Suppressor macrophage treated with lipopolysaccharide for 1 hour (primary cell): ENCODE results near the gene CIAO2B.
A peak's percentile ranks its signal among the peaks of the same experiment; 100 is the strongest.
"Not testable (repeated sequence)": the region's sequence is repeated elsewhere in the genome, so short reads cannot be mapped to it uniquely, and the experiment has no call there.

Source experiments
- DNase-seq, 3 donors: peaks; one replicate each; pipeline ENCODE4 v3.0.0-alpha.2; 2020 to 2022

The CIAO2B gene

GRCh38 chr16:66955363-66956153, 21.4 kb upstream of the CIAO2B start:
- DNase-seq, result not testable (repeated sequence)

GRCh38 chr16:66954097-66954659, 20.0 kb upstream of the CIAO2B start:
- peak; percentile 78 to 84 (median 80) for DNase-seq

GRCh38 chr16:66953462-66954096, 19.4 kb upstream of the CIAO2B start:
- no peak for DNase-seq

GRCh38 chr16:66952430-66953110, 18.4 kb upstream of the CIAO2B start:
- no peak for DNase-seq

GRCh38 chr16:66950971-66951790, 17.0 kb upstream of the CIAO2B start:
- DNase-seq, result no peak

- no peak for DNase-seq
These were observed 16.2 kb upstream of the CIAO2B start for GRCh38 chr16:66950437-66950836.

GRCh38 chr16:66949472-66949871, 15.3 kb upstream of the CIAO2B start:
- DNase-seq, result no peak

GRCh38 chr16:66948837-66949225, 14.6 kb upstream of the CIAO2B start:
- no peak for DNase-seq

GRCh38 chr16:66948134-66948836, 14.1 kb upstream of the CIAO2B start:
- DNase-seq, result peak in 2 of 3 donors; percentile 24 to 42

GRCh38 chr16:66947302-66948065, 13.3 kb upstream of the CIAO2B start:
- peak; percentile 88 to 91 (median 90) for DNase-seq

GRCh38 chr16:66946974-66947301, 12.7 kb upstream of the CIAO2B start:
- DNase-seq, result no peak

GRCh38 chr16:66946541-66946940, 12.3 kb upstream of the CIAO2B start:
- DNase-seq, result no peak

GRCh38 chr16:66945939-66946338, 11.7 kb upstream of the CIAO2B start:
- DNase-seq, result no peak

- not testable (repeated sequence) for DNase-seq
These were observed 10.8 kb upstream of the CIAO2B start for GRCh38 chr16:66944971-66945370.

GRCh38 chr16:66944054-66944441, 9.8 kb upstream of the CIAO2B start:
- DNase-seq, result no peak

GRCh38 chr16:66943426-66944053, 9.3 kb upstream of the CIAO2B start:
- no peak for DNase-seq

- no peak for DNase-seq
These were observed 8.8 kb upstream of the CIAO2B start for GRCh38 chr16:66942981-66943380.

GRCh38 chr16:66940236-66940635, 6.0 kb upstream of the CIAO2B start:
- no peak for DNase-seq

- no peak for DNase-seq
These were observed 5.2 kb upstream of the CIAO2B start for GRCh38 chr16:66939366-66939765.

- no peak for DNase-seq
These were observed 3.6 kb upstream of the CIAO2B start for GRCh38 chr16:66937725-66938337.
